ENCODE results near the gene TSSK3.

TSSK3 gene

DNA sequence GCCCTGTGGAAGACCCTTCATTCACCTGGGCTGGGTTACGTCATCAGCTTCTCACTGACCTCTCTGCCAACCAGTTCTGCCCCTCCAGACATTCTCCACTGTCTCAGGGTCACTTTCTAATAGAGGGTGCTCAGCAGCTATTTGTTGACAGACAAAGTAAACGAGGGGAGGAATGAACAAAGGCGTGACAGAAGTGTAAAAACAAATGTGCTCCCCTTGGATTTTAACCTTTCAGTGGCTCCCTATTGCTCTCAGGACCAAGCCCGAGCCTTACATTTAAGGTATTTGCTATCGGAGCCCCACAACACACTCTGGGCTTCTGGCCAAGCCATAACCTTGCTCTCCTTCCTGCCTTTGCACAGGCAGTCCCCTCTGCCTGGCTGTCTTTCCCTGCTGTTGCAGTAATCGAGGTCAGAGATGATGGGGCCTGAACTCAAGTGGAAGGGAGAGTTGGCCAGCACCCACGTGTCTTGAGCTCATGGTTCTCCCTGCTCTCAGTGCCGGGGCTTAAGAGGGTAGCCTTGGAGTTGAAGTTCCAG lies 17.0 kb upstream of the TSSK3 start:
- TF ChIP-seq, protein P1, sequence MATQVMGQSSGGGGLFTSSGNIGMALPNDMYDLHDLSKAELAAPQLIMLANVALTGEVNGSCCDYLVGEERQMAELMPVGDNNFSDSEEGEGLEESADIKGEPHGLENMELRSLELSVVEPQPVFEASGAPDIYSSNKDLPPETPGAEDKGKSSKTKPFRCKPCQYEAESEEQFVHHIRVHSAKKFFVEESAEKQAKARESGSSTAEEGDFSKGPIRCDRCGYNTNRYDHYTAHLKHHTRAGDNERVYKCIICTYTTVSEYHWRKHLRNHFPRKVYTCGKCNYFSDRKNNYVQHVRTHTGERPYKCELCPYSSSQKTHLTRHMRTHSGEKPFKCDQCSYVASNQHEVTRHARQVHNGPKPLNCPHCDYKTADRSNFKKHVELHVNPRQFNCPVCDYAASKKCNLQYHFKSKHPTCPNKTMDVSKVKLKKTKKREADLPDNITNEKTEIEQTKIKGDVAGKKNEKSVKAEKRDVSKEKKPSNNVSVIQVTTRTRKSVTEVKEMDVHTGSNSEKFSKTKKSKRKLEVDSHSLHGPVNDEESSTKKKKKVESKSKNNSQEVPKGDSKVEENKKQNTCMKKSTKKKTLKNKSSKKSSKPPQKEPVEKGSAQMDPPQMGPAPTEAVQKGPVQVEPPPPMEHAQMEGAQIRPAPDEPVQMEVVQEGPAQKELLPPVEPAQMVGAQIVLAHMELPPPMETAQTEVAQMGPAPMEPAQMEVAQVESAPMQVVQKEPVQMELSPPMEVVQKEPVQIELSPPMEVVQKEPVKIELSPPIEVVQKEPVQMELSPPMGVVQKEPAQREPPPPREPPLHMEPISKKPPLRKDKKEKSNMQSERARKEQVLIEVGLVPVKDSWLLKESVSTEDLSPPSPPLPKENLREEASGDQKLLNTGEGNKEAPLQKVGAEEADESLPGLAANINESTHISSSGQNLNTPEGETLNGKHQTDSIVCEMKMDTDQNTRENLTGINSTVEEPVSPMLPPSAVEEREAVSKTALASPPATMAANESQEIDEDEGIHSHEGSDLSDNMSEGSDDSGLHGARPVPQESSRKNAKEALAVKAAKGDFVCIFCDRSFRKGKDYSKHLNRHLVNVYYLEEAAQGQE (IDR thresholded peaks at IDR 0.05; ENCODE audit: insufficient read depth in 1 of 2, low read depth in 2 of 2, low read length in 2 of 2), result no peak
- no peak for TF ChIP-seq SIN3A (IDR thresholded peaks at IDR 0.05; ENCODE audit: borderline replicate concordance, insufficient read depth, low read length)
- no peak for TF ChIP-seq POLR2AphosphoS5 (IDR thresholded peaks at IDR 0.05; ENCODE audit: low read depth, low read length)
- TF ChIP-seq FOXP2 (optimal IDR thresholded peaks at IDR 0.05; ENCODE audit: borderline replicate concordance, extremely low read depth, extremely low read length, insufficient read depth), result no peak
- no peak for TF ChIP-seq TAF1 (IDR thresholded peaks at IDR 0.05; ENCODE audit: borderline replicate concordance, insufficient read depth, low read length)

DNA sequence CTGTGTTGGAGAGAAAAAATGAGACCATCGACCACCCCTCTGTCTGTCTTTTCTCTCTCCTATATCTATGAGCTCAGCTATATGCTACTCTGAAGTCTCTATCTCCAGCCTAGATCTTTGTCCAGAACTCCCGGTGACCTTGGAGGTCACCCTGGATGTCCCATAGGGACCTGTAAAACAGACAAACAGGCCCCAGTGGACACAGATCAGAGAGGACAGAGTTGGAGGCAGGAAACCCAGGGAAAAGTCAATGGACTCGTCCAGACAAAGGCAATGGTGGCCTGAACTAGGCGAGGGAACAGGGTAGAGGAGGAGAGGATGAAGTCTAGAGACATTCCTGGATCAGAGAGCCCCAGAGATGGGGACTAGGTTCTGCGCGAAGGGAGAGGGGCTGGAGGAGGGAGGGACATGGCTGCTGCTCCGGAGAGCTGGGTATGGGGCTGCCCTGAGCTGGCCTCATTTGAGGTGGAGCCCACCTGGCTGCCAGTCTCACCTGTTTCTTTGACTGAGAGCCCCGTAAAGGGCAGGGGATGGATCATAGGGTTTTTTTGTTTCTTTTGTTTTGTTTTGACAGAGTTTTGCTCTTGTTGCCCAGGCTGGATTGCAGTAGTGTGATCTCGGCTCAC lies 15.7 kb upstream of the TSSK3 start:
- TF ChIP-seq FOXP2 (optimal IDR thresholded peaks at IDR 0.05; ENCODE audit: borderline replicate concordance, extremely low read depth, extremely low read length, insufficient read depth), result no peak
- no peak for TF ChIP-seq SIN3A (IDR thresholded peaks at IDR 0.05; ENCODE audit: borderline replicate concordance, insufficient read depth, low read length)
- TF ChIP-seq, protein P1 (IDR thresholded peaks at IDR 0.05; ENCODE audit: insufficient read depth in 1 of 2, low read depth in 2 of 2, low read length in 2 of 2), result no peak
- TF ChIP-seq TAF1 (IDR thresholded peaks at IDR 0.05; ENCODE audit: borderline replicate concordance, insufficient read depth, low read length), result no peak
- no peak for TF ChIP-seq POLR2AphosphoS5 (IDR thresholded peaks at IDR 0.05; ENCODE audit: low read depth, low read length)

DNA sequence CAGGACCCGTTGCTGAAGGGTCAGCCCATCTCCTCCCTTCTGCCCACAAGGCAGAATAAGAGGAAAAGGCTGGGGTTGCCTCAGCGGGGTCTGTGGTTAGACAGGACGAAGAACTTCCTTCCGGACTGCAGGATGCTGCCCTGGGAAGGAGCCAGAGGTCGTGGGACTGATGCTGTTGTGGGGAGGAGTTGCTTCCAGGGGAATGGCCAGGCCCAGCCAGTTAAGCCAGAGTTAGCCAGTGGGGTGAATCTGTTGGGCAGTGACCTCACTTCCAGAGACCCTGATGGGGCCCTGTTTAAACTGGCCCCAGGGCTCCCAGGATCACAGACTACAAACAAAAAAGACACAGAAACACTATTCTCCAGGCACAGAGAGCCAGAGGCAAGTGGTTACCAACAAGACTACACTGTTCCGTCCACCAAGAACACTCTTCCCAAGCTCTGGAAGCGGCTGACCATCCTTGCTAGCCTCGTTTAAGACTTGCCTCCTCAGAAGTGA lies 13.1 kb upstream of the TSSK3 start:
- TF ChIP-seq POLR2AphosphoS5 (IDR thresholded peaks at IDR 0.05; ENCODE audit: low read depth, low read length) (no peak), FOXP2 (optimal IDR thresholded peaks at IDR 0.05; ENCODE audit: borderline replicate concordance, extremely low read depth, extremely low read length, insufficient read depth) (peak; percentile 58)
- TF ChIP-seq, protein P1 (IDR thresholded peaks at IDR 0.05; ENCODE audit: insufficient read depth in 1 of 2, low read depth in 2 of 2, low read length in 2 of 2), result peak in 1 of 2 experiments; percentile 55; a peak in 1 of 4 replicates

DNA sequence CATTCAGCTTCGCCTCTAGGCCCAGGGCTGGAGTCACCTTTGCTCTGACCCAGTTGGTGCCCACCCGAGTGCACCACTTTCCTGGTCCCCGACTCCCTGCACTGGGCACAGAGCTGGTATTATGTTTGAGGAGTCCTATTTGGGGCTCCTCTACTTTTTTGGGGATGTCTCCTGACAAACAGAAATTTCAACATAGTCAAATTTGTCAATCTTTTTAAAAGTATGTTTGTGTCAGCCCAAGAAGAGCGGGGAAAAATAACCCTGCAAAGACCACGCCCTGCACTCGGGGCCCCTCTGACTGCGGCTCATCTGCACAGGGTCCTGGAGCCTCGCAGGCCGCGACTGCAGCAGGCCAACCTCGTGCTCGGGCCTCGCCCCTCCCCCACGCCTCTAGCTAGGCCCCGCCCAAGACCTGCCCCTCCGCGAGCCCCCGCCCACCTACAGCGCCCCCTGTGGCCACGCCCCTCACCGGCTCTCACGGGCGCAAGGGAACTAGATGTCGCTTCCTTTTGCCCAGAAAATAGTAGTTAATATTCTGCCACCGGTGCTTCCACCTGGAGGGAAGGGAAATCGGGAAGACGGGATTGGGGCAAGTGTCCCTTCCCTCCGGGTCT lies 11.4 kb upstream of the TSSK3 start:
- TF ChIP-seq FOXP2 (optimal IDR thresholded peaks at IDR 0.05; ENCODE audit: borderline replicate concordance, extremely low read depth, extremely low read length, insufficient read depth) (no peak), SIN3A (IDR thresholded peaks at IDR 0.05; ENCODE audit: borderline replicate concordance, insufficient read depth, low read length) (no peak), TAF1 (IDR thresholded peaks at IDR 0.05; ENCODE audit: borderline replicate concordance, insufficient read depth, low read length) (no peak), POLR2AphosphoS5 (IDR thresholded peaks at IDR 0.05; ENCODE audit: low read depth, low read length) (no peak)
- TF ChIP-seq, protein P1 (IDR thresholded peaks at IDR 0.05; ENCODE audit: insufficient read depth in 1 of 2, low read depth in 2 of 2, low read length in 2 of 2), result no peak

Measured in PFSK-1 (cell line).